NCI-H510A treated with DMSO at 0.1 percent for 48 hours (cell line): Measurements from ENCODE around the gene PLAC1.

Experiments used
- DNase-seq: peaks from one replicate; lab custom pipeline; 2025; lab: John Stamatoyannopoulos, UW

The PLAC1 gene

DNA sequence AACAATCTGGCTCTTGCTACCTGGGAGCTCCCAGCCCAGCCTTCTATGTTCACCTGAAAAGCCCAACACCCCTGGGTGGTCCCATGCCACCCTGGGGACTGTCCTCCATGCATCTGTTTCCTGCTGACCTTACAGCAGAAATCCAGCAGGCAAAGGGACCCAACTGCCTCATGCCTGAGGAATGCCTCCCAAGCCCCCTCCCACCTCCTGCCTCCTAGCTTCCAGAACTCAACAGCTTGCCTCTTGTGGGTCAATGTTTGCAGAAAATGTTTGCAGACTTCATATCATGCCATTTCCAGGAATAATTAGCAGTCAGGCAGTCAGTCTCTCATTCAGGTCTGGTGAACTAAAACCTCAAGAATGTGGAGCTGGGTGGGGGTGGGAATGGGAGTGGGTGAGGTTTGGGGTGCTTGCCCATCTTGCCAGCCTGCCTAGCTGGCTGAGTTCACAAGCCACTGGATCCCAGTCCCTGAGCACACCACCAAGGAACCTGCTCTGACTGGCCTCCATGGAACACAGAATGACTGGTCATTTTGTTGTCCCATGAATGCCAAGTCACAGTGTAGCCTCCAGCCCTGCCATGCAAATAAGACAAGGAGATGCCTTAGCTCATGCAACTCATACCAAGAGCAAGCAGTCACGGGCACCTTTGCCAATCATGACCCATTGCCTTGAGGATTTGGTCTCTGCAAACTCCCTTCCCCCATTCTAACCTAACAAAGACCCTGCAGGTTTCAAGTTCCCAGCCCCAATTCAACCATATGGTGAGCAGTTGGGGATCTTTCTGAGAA, 12.1 kb upstream of the PLAC1 start:
- no peak for DNase-seq

DNA sequence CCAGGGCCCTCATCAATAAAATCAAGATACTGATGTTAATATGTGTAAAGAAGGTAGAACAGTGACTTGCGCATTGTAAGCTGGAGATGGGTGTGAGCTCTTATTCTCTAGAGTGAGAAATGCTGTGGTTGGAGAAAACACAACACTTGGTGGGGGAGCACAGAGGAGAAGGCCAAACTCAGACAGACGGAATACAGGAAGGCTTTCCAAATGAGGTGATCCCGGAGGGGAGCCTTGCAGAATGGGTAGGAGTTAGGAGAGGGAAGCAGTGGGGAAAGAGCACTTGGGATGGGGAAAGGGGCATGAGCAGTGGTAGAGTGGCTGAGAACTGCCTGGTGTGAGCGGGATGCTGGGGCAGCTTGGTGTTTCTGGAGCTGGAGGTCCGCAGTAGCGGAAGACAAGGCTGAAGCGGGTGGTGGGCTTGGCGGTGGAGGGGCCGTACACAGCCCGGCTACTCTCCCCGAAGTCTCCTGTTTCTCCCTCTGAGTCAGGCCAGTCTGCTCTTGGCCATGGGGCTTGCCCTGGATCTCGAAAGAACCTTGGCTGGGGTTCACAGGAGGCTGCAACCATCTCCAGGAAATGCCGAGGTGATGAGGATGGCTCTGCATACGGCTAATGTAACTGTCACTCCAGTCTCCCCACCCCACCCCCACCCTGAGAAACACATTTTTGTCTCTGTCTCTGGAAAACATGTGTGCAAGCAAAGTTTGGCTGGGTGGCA, 11.3 kb upstream of the PLAC1 start:
- no peak for DNase-seq

DNA sequence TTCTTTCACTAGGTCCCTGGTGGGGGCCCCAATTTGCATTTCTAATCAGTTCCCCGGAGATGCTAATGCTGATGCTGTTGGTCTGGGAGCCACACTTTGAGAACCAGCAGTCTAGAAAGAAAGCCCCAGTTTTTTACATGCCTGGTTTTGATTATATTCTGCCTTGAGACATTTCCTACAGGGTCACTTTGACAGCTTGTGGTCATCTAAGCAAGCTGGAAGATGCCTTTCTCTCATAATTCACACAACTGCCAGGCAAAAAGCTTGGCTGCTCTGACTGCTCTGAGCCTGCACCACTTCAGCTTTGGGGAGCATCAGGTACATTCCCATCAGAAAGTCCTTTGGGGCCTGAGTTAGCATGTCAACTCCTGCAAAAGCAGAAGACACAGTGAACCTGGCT, 5.9 kb upstream of the PLAC1 start:
- DNase-seq = no peak

DNA sequence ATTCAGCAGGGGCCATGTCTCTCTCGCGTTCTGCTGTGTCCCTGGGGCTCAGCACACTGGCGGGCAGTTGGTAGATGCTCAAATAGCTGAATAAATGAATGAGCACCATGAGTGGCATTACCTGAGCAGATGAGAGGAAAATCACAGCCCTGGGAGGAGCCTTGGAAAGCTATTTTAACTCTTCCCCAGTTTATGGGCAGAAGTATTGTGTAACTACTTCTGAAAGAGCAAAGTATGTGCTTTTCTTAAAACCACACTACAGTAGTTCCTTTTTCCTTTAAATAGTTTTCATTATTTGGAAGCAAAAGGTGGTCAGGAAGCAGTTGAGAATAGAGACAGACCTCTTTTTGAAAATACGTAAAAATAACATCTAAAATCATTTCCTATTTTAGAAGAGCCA, 3.0 kb upstream of the PLAC1 start:
- no peak for DNase-seq

DNA sequence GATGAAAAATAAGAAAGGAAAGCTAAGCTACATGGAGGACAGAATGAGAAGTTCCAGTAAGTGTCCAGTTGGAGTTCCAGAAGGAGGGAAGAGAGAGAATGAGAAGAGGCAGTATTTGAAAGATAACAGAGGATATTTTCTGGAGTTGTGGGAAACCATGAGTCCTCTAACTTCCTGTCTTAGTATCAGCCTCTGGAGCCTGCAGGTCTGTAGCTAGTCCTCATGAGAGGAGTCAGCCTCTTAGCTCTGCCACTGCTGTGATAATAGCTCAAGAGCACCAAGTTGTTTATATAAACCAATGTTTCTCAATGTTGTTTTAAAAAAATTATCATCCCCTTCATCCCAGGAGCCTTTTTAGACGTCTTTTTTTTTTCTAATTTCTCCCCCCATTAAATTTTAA, 2.4 kb upstream of the PLAC1 start:
- no peak for DNase-seq

DNA sequence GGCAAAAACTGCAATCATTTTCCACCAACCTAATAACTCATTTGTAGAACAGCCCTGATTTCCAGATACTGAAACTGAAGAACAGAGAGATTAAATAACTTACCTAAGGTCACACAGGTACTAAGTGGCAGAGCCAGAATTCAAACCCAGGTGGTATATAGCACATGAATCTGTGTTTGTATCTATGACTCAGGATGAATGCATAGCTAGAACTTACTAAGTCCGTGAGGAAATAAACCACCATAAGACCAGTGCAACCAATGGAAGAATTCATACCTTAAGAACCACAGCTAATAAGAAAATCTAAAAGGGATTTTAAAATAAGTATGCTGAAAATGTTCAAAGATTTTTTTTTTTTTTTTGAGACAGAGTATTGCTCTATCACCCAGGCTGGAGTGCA, 1.5 kb upstream of the PLAC1 start:
- no peak for DNase-seq

DNA sequence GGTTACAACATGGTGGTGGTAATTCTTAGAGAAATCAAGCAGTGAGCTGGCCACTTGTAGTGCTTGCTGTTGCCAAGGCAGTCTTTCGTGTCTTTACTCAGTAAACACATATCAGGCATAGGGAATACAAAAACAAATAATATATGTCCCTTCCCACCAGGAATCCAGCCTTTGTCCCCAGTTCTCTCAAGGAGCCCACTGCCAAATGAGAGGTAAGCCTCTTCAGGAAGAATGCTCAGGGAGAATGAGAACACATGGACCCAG, 421 bp upstream of the PLAC1 start:
- DNase-seq = no peak

DNA sequence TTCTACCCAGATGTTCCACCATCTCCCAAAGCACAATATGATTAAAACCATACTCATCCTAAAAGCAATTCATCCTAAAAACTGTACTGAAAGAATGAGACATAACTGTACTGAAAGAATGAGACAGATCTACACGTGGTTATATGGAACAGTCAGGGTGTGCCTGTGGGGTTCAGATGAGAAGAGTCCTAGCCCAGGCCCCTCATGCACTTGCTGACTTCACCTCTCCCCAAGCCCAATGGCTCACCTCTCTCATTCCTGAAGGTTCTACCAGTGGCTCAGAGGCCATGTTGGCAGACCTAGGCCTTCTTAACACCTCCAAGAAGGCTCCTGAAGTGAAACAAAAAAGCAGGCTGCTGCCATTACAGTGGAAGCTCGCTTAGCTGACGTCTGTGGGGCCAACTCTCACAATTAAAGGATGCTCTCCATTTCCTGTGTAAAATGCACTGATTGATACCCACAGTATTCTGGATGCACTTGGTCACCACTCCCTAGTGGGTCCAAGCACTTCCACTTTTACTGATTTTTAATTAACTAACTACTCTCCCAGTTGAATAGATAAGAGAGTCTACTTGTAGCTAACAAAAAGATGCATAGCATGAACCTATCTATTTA, 3.8 kb downstream of the PLAC1 start:
- DNase-seq = no peak

DNA sequence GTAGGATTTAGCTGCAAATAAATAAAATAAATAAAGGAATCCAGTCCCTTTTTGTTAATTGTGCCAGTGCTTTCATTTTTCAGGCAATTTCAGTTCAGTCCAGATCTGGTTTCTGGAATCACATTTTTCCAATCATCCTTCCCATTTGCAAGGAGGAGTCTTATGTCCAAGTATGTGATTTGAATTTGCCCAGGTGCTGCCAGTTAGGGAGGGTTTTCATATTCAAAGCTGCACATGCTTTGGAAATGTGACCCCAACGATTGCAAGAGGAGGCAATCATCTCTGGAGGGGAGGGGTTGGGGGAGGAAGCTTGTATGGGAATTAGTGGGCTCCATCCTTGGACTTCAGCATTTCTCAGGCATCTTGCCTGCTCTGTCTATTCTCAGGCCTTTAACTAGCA, 4.4 kb downstream of the PLAC1 start:
- DNase-seq = no peak

DNA sequence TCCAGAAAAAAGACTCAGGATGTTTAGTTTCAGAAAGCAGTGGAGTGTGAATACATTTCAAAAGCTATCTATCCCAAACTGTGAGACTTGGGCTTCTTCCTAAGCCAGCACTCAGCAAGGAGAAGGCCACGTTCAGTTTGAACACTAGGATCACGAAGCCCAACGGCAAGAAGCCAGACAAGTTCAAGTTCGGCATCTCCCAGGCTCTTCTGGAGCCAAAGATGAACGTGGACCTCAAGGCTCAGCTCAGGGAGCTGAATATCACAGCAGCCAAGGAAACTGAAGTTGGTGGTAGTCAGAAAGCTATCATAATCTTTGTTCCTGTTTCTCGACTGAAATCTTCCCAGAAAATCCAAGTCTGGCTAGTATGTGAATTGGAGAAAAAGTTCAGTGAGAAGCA, 7.6 kb downstream of the PLAC1 start:
- DNase-seq = no peak

DNA sequence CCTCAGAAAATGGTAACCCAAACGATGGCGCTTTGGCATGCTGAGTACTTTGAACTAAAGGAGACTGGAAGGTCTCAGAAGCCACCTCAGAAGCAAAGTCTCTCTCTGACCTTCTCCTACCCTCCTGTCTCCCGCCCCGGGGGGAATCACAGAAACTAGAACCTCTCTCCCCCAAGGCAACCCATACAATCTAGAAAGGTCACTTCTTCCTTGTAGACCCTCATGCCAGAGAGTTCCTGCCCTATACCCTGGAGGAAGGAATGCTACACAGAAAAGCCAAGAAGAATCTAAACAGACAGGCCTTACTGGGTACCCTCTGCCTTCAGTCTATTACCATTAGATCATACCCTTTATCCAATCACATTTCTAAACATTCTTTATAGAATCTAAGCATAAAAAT, 8.5 kb downstream of the PLAC1 start:
- no peak for DNase-seq

DNA sequence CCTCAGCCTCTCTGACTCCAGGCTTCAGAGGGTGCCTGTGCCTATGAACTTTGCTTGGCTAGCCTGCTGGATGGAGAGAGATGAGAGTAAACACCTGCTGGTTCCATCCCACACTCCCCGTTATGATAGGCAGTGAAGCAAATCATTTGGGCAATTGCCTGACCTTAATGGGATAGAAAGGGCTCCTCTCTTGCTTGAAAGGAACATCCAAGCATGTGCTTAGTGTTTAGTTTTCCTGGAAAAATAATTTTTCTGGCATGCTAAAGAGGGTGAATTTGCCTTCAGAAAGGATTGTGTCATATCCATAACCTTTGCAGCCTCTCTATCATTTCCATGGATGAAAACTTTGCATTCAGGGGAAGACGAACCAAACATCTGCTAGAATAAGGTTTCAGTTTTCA, 10.8 kb downstream of the PLAC1 start:
- DNase-seq = no peak

DNA sequence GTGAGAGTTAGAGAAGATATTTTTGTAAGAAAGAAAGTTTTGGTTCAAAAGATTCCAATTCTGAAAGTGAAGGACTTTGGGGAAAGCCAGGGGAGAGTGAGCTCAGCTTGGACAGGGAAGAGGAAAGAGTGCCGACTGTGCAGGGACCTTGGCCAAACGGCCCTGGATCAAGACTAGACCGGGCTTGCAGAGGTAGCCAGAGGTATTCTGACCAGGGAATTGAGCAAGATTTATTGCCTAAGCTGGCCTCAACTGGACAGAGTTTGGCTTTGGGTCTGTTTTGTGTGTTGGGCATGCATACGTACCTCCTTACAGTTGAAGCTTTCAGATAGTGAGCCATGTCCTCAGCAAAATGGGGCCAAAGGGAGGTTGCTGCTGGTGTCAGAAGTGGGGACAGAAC, 11.6 kb downstream of the PLAC1 start:
- no peak for DNase-seq

DNA sequence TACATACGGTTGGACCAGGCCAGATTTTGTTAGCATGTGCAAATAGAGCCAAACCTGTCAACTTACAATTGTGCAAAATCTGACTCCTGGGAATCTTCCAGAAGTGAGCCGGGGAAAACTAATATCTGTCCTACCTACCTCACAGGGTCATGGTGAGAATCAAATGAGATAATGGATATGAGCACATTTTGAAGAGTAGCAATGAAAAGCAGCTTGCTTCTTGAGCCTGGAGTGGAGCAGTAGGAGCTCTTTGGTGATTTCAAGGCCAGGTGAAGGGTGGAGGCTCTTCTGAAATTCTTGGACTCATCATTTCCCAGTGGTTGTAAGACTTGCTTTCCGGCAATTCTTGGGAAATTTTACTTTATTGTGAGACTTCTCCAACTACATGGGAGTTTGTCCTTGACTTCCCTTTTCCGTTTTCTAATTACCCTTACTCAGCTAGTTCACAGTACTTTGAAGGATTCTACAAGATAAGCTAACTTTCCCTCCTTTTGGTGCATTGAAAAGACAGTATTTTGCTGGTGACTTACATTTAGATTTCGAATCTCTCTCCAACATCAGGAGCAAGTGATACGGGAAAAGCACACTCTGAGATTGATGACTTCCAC, 12.2 kb downstream of the PLAC1 start:
- no peak for DNase-seq

DNA sequence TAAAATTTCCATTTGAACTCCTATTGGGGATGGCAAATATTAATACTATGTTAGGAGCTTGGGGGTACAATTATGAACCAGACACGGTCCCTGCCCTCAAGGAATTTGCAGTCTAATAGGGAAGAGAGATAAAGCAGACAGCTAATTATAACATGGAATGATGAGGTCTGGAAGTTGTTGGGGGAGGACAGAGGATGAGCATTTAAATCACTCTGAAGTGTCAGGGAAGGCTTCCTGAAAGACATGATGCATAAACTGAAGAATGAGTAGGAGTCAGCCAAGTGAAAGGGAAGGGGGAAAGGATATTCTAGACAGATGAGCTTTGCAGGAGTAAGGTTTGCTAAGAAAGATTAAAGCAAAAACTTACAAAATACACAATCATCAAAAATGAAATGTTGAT, 15.9 kb downstream of the PLAC1 start:
- no peak for DNase-seq

DNA sequence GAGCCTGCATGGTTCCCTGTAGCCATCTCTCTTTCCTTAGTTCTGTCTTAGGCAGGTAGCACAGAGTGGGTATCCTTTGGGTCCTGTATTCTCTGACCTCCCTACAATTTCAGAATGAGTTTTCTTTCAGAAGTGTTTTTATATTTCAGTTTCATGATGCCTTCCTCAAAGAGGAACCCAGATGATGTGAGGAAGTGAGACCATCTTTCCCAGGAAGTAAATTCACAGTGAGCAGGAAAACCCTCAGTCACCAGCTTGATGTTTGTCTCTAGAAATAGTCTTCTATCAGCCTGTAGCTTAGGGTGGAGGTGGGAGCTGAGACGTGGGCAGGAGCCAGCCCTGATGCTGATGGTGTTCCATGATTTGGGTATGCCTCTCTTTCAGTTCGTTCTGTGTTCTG, 16.9 kb downstream of the PLAC1 start:
- no peak for DNase-seq

DNA sequence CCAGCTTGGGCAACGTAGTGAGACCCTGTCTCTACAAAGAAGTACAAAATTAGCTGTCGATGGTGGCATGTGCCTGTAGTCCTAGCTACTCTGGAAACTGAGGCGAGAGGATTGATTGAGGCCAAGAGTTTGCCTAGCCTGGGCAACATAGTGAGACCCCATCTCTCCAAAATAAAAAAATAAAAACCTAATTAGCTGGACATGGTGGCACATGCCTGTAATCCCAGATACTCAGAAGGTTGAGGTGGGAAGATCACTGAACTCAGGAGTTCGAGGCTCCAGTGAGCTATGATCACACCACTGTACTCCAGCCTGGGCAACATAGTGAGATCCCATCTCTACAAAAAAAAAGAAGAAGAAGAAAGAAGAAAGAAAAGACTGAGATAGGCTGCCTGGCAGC, 17.4 kb downstream of the PLAC1 start:
- no peak for DNase-seq

DNA sequence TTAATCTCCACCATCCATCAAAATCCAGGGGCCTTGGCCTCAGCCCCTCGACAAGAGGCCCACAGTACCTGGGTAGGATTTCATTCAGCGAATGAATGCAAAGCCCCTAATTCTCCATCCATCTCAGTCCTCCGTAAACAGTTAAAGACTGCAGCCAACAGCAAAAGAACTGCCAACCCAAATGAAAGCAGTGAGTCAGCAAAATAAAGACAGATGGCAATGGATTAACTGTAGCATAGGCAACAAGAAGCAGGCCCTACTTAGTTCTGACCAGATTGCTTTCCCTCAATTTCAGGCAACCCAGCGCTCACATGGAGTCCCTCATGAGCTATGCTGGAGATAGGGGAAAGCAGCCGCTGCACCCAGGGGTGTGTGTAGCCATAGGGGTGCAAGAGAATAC, 21.4 kb downstream of the PLAC1 start:
- DNase-seq = no peak

DNA sequence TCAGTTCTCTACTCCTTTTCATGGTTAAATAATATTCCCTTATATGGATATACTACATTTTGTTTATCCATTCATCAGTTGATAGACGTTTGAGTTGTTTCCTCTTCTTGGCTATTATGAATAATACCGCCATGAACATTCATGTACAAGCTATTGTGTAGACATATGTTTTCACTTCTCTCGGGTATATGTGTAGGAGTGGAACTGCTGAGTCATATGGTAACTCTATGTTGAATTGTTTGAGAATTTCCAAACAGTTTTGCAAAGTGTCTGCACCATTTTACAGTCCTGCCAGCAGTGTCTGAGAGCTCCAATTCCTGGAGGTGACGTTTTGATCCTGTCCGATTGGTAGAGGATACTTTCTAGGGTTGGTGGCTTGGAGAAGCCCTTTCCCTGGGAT, 23.6 kb downstream of the PLAC1 start:
- DNase-seq = no peak

DNA sequence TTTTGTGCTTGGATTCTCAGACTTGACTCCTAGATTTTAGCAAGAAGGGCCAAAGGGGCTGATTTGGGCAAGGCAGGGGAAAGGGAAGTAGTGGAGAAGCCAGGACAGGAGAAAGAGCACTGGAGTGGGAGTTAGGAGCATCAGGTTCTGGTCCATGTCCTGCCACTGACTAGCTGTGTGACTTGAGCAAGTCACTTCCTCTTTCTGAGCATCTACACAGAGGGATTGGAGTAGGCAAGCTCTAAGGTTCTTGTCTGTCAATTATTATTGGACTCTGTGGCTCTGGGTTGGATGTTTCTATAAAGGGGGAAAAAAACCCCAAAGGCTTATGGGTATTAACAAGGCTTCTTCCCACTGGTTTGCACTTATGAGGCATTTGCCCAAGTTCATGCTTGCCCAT, 24.4 kb downstream of the PLAC1 start:
- no peak for DNase-seq

DNA sequence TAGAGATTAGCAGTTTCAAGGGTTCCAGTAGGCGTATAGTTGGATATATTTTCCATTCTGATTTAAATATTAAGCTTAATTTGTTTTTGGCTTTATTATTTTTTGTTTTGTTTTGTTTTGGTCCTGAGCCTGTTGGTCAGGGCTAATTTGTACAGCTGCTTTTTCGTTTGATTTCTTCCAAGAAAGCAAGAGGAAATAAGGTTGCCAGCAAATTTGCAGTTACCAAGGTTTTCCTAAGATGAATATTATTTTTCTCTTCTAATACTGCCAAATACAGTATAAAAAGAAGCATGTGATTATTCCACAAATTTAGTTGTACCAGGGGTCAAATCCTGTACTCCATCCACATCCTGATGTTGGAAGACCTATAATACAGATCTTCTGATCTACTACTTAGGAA, 24.9 kb downstream of the PLAC1 start:
- DNase-seq = no peak

DNA sequence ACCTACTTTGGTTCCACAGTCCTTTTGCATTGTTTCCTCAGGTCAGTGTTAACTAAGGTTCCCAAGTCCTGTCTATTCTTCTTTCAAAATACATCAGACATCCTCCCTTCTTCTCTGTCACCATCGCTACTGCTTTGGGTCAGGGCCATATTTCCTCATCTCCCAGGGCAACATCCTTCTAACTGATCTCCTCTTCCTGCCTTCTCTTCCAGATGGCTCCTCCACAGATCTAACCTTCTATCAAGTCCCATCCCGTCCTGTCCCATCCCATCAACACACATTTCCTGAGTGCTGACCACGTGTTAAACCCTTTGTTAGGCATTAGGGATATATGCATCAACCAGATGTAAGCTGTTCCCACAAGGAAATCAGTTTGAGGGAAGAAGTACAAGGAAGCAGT, 25.9 kb downstream of the PLAC1 start:
- DNase-seq = no peak
